Measurements from ENCODE around the gene USP3. TPM values are rescaled to one million over a fixed set of nuclear protein-coding genes. Genes with fewer than 3 reads are reported as not detected.

USP3 gene
- polyA plus RNA-seq, 4 donors, result 20.8 to 43.5 (median 41.0) TPM

GRCh38 chr15:63575312-63575711 is 70.9 kb downstream of the USP3 start:
- DNase-seq (ENCODE audit: low read depth in 4 of 4, low spot score in 3 of 4), result no peak

GRCh38 chr15:63576441-63576840 is 72.0 kb downstream of the USP3 start:
- no peak for DNase-seq (ENCODE audit: low read depth in 4 of 4, low spot score in 3 of 4)

- DNase-seq (ENCODE audit: low read depth in 4 of 4, low spot score in 3 of 4), result no peak
Observed at GRCh38 chr15:63582179-63582578, 77.8 kb downstream of the USP3 start.

GRCh38 chr15:63582718-63583426 is 78.5 kb downstream of the USP3 start:
- no peak for DNase-seq (ENCODE audit: low read depth in 4 of 4, low spot score in 3 of 4)

- no peak for DNase-seq (ENCODE audit: low read depth in 4 of 4, low spot score in 3 of 4)
Observed at GRCh38 chr15:63586790-63587189, 82.4 kb downstream of the USP3 start.

- no peak for DNase-seq (ENCODE audit: low read depth in 4 of 4, low spot score in 3 of 4)
Observed at GRCh38 chr15:63587527-63587926, 83.1 kb downstream of the USP3 start.

- DNase-seq (ENCODE audit: low read depth in 4 of 4, low spot score in 3 of 4), result no peak
Observed at GRCh38 chr15:63588826-63589225, 84.4 kb downstream of the USP3 start.

- no peak for DNase-seq (ENCODE audit: low read depth in 4 of 4, low spot score in 3 of 4)
Observed at GRCh38 chr15:63593705-63594671, 89.6 kb downstream of the USP3 start.

GRCh38 chr15:63595065-63595464 is 90.7 kb downstream of the USP3 start:
- DNase-seq (ENCODE audit: low read depth in 4 of 4, low spot score in 3 of 4), result no peak

- no peak for DNase-seq (ENCODE audit: low read depth in 4 of 4, low spot score in 3 of 4)
Observed at GRCh38 chr15:63595688-63596087, 91.3 kb downstream of the USP3 start.

GRCh38 chr15:63596676-63597037 is 92.3 kb downstream of the USP3 start:
- DNase-seq (ENCODE audit: low read depth in 4 of 4, low spot score in 3 of 4), result no peak

GRCh38 chr15:63597038-63597790 is 92.8 kb downstream of the USP3 start, which contains the start of gene FBXL22:
Gene FBXL22, plus strand, starts transcription at chr15:63597387. Its CDS starts 6 bp downstream, at chr15:63597393.
- no peak for DNase-seq (ENCODE audit: low read depth in 4 of 4, low spot score in 3 of 4)

GRCh38 chr15:63597821-63598220 is 93.4 kb downstream of the USP3 start:
- DNase-seq (ENCODE audit: low read depth in 4 of 4, low spot score in 3 of 4), result no peak

- DNase-seq (ENCODE audit: low read depth in 4 of 4, low spot score in 3 of 4), result no peak
Observed at GRCh38 chr15:63598473-63599400, 94.3 kb downstream of the USP3 start.

- no peak for DNase-seq (ENCODE audit: low read depth in 4 of 4, low spot score in 3 of 4)
Observed at GRCh38 chr15:63599401-63600000, 95.1 kb downstream of the USP3 start.

GRCh38 chr15:63600001-63600615 is 95.7 kb downstream of the USP3 start:
- DNase-seq (ENCODE audit: low read depth in 4 of 4, low spot score in 3 of 4), result no peak

GRCh38 chr15:63600616-63601025 is 96.2 kb downstream of the USP3 start:
- DNase-seq (ENCODE audit: low read depth in 4 of 4, low spot score in 3 of 4), result peak in 3 of 4 donors; percentile 80 to 82 (median 81)

GRCh38 chr15:63601026-63601703 is 96.8 kb downstream of the USP3 start:
- no peak for DNase-seq (ENCODE audit: low read depth in 4 of 4, low spot score in 3 of 4)

All from left renal pelvis (tissue), 4 donors.